Measurements from ENCODE around the gene ZNF830. TPM values are rescaled to one million over a fixed set of nuclear protein-coding genes. Genes with fewer than 3 reads are reported as not detected.
A peak's percentile ranks its signal among the peaks of the same experiment; 100 is the strongest.

ZNF830 gene
- total RNA-seq, 2 experiments from 2014 or later = 25.0 to 25.5 TPM

- no peaks in the 10 kb centered on the region for H3K9me3 ChIP-seq (ENCODE audit: low read length)
- no peaks in the 10 kb centered on the region for H3K9me2 ChIP-seq (ENCODE audit: insufficient read depth, low read length)
- H3K79me2 ChIP-seq (ENCODE audit: insufficient read depth, low read depth, low read length) = no peaks in the 10 kb centered on the region
- no peak overlapping the region for H3K4me2 ChIP-seq (ENCODE audit: low read length)
- H2AFZ ChIP-seq (ENCODE audit: low read length) = no peak overlapping the region
- no peak overlapping the region for H3K27ac ChIP-seq (ENCODE audit: low read depth, low read length, poor library complexity, severe bottlenecking)
- no peak for DNase-seq (ENCODE audit: low spot score)
- intact Hi-C loops (cut with micrococcal nuclease; ENCODE audit: unreplicated experiment) = no loop called here
- TF ChIP-seq EZH2phosphoT487 (IDR thresholded peaks at IDR 0.05; ENCODE audit: borderline replicate concordance, low read depth, low read length) (no peak), CTCF (conservative IDR thresholded peaks at IDR 0.05; ENCODE audit: low read length) (no peak)
- H3K4me3 ChIP-seq (ENCODE audit: low read depth, low read length, poor library complexity, severe bottlenecking) = no peak overlapping the region
- CTCF ChIA-PET (ENCODE audit: unreplicated experiment) = no interaction called here
- no peaks in the 10 kb centered on the region for H3K4me1 ChIP-seq (ENCODE audit: insufficient read depth, low read length, poor library complexity, severe bottlenecking)
- BruUV-seq (replicated peaks) = no TSS peak
- no peaks in the 10 kb centered on the region for H4K20me1 ChIP-seq (ENCODE audit: insufficient read depth, low read length)
- POLR2A ChIA-PET = no interaction called here
- peaks cover 90% of the 10 kb centered on the region for H3K36me3 ChIP-seq (ENCODE audit: insufficient read depth, low read length)
Observed at GRCh38 chr17:34996422-34997285, 35.3 kb downstream of the ZNF830 start.

GRCh38 chr17:34997355-34997862 is 36.1 kb downstream of the ZNF830 start:
- H3K4me1 ChIP-seq (ENCODE audit: insufficient read depth, low read length, poor library complexity, severe bottlenecking) = no peaks in the 10 kb centered on the region
- H3K9me2 ChIP-seq (ENCODE audit: insufficient read depth, low read length) = no peaks in the 10 kb centered on the region
- no peak overlapping the region for H3K27ac ChIP-seq (ENCODE audit: low read depth, low read length, poor library complexity, severe bottlenecking)
- no peak overlapping the region for H3K4me2 ChIP-seq (ENCODE audit: low read length)
- intact Hi-C loops (cut with micrococcal nuclease; ENCODE audit: unreplicated experiment) = no loop called here
- no peaks in the 10 kb centered on the region for H4K20me1 ChIP-seq (ENCODE audit: insufficient read depth, low read length)
- H2AFZ ChIP-seq (ENCODE audit: low read length) = no peak overlapping the region
- POLR2A ChIA-PET = no interaction called here
- peaks cover 90% of the 10 kb centered on the region for H3K36me3 ChIP-seq (ENCODE audit: insufficient read depth, low read length)
- H3K9me3 ChIP-seq (ENCODE audit: low read length) = no peaks in the 10 kb centered on the region
- no peaks in the 10 kb centered on the region for H3K79me2 ChIP-seq (ENCODE audit: insufficient read depth, low read depth, low read length)
- DNase-seq (ENCODE audit: low spot score) = no peak
- H3K4me3 ChIP-seq (ENCODE audit: low read depth, low read length, poor library complexity, severe bottlenecking) = no peak overlapping the region
- CTCF ChIA-PET (ENCODE audit: unreplicated experiment) = no interaction called here
- TF ChIP-seq CTCF (conservative IDR thresholded peaks at IDR 0.05; ENCODE audit: low read length) = no peak
- TF ChIP-seq EZH2phosphoT487 (IDR thresholded peaks at IDR 0.05; ENCODE audit: borderline replicate concordance, low read depth, low read length) = no peak
- BruUV-seq (replicated peaks) = no TSS peak

- H4K20me1 ChIP-seq (ENCODE audit: insufficient read depth, low read length) = no peaks in the 10 kb centered on the region
- no peaks in the 10 kb centered on the region for H3K4me1 ChIP-seq (ENCODE audit: insufficient read depth, low read length, poor library complexity, severe bottlenecking)
- H3K4me2 ChIP-seq (ENCODE audit: low read length) = no peak overlapping the region
- BruUV-seq (replicated peaks) = no TSS peak
- CTCF ChIA-PET (ENCODE audit: unreplicated experiment) = no interaction called here
- H3K27ac ChIP-seq (ENCODE audit: low read depth, low read length, poor library complexity, severe bottlenecking) = no peak overlapping the region
- no peak overlapping the region for H3K4me3 ChIP-seq (ENCODE audit: low read depth, low read length, poor library complexity, severe bottlenecking)
- intact Hi-C loops (cut with micrococcal nuclease; ENCODE audit: unreplicated experiment) = loop anchor here (2.0 kb wide), 2 partner anchors 91 to 121 kb away; partner anchors contain the start of gene RAD51D
- no peaks in the 10 kb centered on the region for H3K79me2 ChIP-seq (ENCODE audit: insufficient read depth, low read depth, low read length)
- peaks cover 87% of the 10 kb centered on the region for H3K36me3 ChIP-seq (ENCODE audit: insufficient read depth, low read length)
- H2AFZ ChIP-seq (ENCODE audit: low read length) = no peak overlapping the region
- no peak for TF ChIP-seq EZH2phosphoT487 (IDR thresholded peaks at IDR 0.05; ENCODE audit: borderline replicate concordance, low read depth, low read length)
- TF ChIP-seq CTCF (conservative IDR thresholded peaks at IDR 0.05; ENCODE audit: low read length) = peak; percentile 81
- POLR2A ChIA-PET = no interaction called here
- no peaks in the 10 kb centered on the region for H3K9me3 ChIP-seq (ENCODE audit: low read length)
- no peaks in the 10 kb centered on the region for H3K9me2 ChIP-seq (ENCODE audit: insufficient read depth, low read length)
- peak; percentile 63 for DNase-seq (ENCODE audit: low spot score)
Observed at GRCh38 chr17:34998205-34998604, 36.9 kb downstream of the ZNF830 start.

Measured in OCI-LY7 (cell line).